WTC11 (cell line): Measurements from ENCODE around the gene TOX2. TPM values are rescaled to one million over a fixed set of nuclear protein-coding genes. Genes with fewer than 3 reads are reported as not detected.

ENCODE experiments used
- ATAC-seq: fragments of 200-7000 bp; cut with Tn5 transposase; 2 replicates; pipeline ENCODE4 v1.10.0; 2021; ENCODE audit warnings: mild to moderate bottlenecking, moderate library complexity
- CTCF ChIA-PET: fragments of 300-600 bp; sonication (Branson Sonifier 250); formaldehyde crosslinking; loops from one replicate; lab custom pipeline; 2021; ENCODE audit warnings: antibody characterized with exemption; lab: Charles Lee
- POLR2A ChIA-PET: fragments of 350-600 bp; sonication (Branson Sonifier 250); formaldehyde crosslinking; loops from one replicate; lab custom pipeline; 2021; ENCODE audit warnings: antibody characterized with exemption; lab: Charles Lee
- DNase-seq: peaks from one replicate; pipeline ENCODE4 v3.0.0; 2021; ENCODE audit warnings: low spot score
- H3K27ac Mint-ChIP-seq: 2 replicates; pipeline ENCODE4 v1.8.0; 2021; ENCODE audit warnings: mixed read lengths
- H3K27me3 Mint-ChIP-seq: 2 replicates; pipeline ENCODE4 v1.8.0; 2021; ENCODE audit warnings: low read depth, mild to moderate bottlenecking, moderate library complexity, mixed read lengths
- H3K36me3 Mint-ChIP-seq: 2 replicates; pipeline ENCODE4 v1.8.0; 2021; ENCODE audit warnings: mixed read lengths
- H3K4me1 Mint-ChIP-seq: 2 replicates; pipeline ENCODE4 v1.8.0; 2022; ENCODE audit warnings: mixed read lengths
- H3K4me3 Mint-ChIP-seq: 2 replicates; pipeline ENCODE4 v1.8.0; 2021; ENCODE audit warnings: mild to moderate bottlenecking, moderate library complexity, mixed read lengths
- H3K9me3 Mint-ChIP-seq: 2 replicates; pipeline ENCODE4 v1.8.0; 2021; ENCODE audit warnings: mixed read lengths
- ATF1 ChIP-seq: sonication (generic); formaldehyde crosslinking; IDR thresholded peaks from 2 replicates; pipeline ENCODE4 v1.8.1; 2023; ENCODE audit warnings: mild to moderate bottlenecking, moderate library complexity, missing genetic modification reagents
- CREM ChIP-seq: sonication (generic); formaldehyde crosslinking; IDR thresholded peaks from 2 replicates; pipeline ENCODE4 v1.8.1; 2022; ENCODE audit warnings: mild to moderate bottlenecking, missing genetic modification reagents, moderate library complexity
- E2F4 ChIP-seq: sonication (generic); formaldehyde crosslinking; IDR thresholded peaks from 2 replicates; pipeline ENCODE4 v1.8.1; 2022; ENCODE audit warnings: low read depth, mild to moderate bottlenecking, moderate library complexity, missing genetic modification reagents, borderline replicate concordance
- FOXJ3 ChIP-seq: sonication (generic); formaldehyde crosslinking; IDR thresholded peaks from 2 replicates; pipeline ENCODE4 v1.9.0; 2021; ENCODE audit warnings: missing genetic modification reagents, mild to moderate bottlenecking, borderline replicate concordance
- FOXP1 ChIP-seq: sonication (generic); formaldehyde crosslinking; IDR thresholded peaks from 2 replicates; pipeline ENCODE4 v1.8.0; 2022; ENCODE audit warnings: missing genetic modification reagents, mild to moderate bottlenecking, moderate library complexity, borderline replicate concordance
- GTF2I ChIP-seq: fragments of 250-450 bp; sonication (Bioruptor Pico); conservative IDR thresholded peaks from 2 replicates; pipeline ENCODE4 v1.4.0; 2021; ENCODE audit warnings: mild to moderate bottlenecking
- HMGA2 ChIP-seq: fragments of 250-450 bp; sonication (Bioruptor Pico); IDR thresholded peaks from 2 replicates; pipeline ENCODE4 v1.4.0; 2021; ENCODE audit warnings: mild to moderate bottlenecking, moderate library complexity
- IRF2 ChIP-seq: sonication (generic); formaldehyde crosslinking; IDR thresholded peaks from 2 replicates; pipeline ENCODE4 v1.8.0; 2022; ENCODE audit warnings: low read depth, missing genetic modification reagents, borderline replicate concordance
- JAZF1 ChIP-seq: fragments of 250-450 bp; sonication (Bioruptor Pico); IDR thresholded peaks from 2 replicates; pipeline ENCODE4 v1.9.0; 2021; ENCODE audit warnings: moderate library complexity, mild to moderate bottlenecking, inconsistent platforms
- PRRX2 ChIP-seq: fragments of 250-450 bp; sonication (Bioruptor Pico); IDR thresholded peaks from 2 replicates; pipeline ENCODE4 v1.8.0; 2021; ENCODE audit warnings: mild to moderate bottlenecking
- SMAD4 ChIP-seq: sonication (generic); formaldehyde crosslinking; IDR thresholded peaks from 2 replicates; pipeline ENCODE4 v1.8.0; 2022; ENCODE audit warnings: mild to moderate bottlenecking, missing genetic modification reagents
- SOX15 ChIP-seq: fragments of 250-450 bp; sonication (Bioruptor Pico); IDR thresholded peaks from 2 replicates; pipeline ENCODE4 v1.9.0; 2021; ENCODE audit warnings: mild to moderate bottlenecking
- STAT6 ChIP-seq: sonication (generic); formaldehyde crosslinking; conservative IDR thresholded peaks from 2 replicates; pipeline ENCODE4 v1.8.1; 2023; ENCODE audit warnings: mild to moderate bottlenecking, low read depth, missing genetic modification reagents, moderate library complexity
- TCF7 ChIP-seq: sonication (generic); formaldehyde crosslinking; IDR thresholded peaks from 2 replicates; pipeline ENCODE4 v1.8.0; 2022; ENCODE audit warnings: mild to moderate bottlenecking, low read depth, missing genetic modification reagents, moderate library complexity
- TEAD1 ChIP-seq: sonication (generic); formaldehyde crosslinking; IDR thresholded peaks from 2 replicates; pipeline ENCODE4 v1.8.0; 2022; ENCODE audit warnings: mild to moderate bottlenecking, missing genetic modification reagents
- ZNF396 ChIP-seq: fragments of 250-450 bp; sonication (Bioruptor Pico); IDR thresholded peaks from 2 replicates; pipeline ENCODE4 v1.8.0; 2021; ENCODE audit warnings: mild to moderate bottlenecking, moderate library complexity, borderline replicate concordance
- ZNF671 ChIP-seq: fragments of 250-450 bp; sonication (Bioruptor Pico); IDR thresholded peaks from 2 replicates; pipeline ENCODE4 v1.8.0; 2021; ENCODE audit warnings: mild to moderate bottlenecking
- total RNA-seq: library from RNA; stranded (reverse); gene quantifications from 3 replicates; pipeline ENCODE4 v1.2.3, GENCODE V29; 2021
- TF ChIP-seq, protein P1 (sequence below): sonication (generic); formaldehyde crosslinking; IDR thresholded peaks from 2 replicates; pipeline ENCODE4 v1.8.1; 2022; ENCODE audit warnings: low read depth, missing genetic modification reagents, borderline replicate concordance
- TF ChIP-seq, protein P2 (sequence below): sonication (generic); formaldehyde crosslinking; IDR thresholded peaks from 2 replicates; pipeline ENCODE4 v1.8.1; 2022; ENCODE audit warnings: mild to moderate bottlenecking, moderate library complexity, missing genetic modification reagents
- TF ChIP-seq, protein P3 (sequence below): fragments of 200-600 bp; IDR thresholded peaks from 2 replicates; pipeline ENCODE4 v1.8.0; 2022; ENCODE audit warnings: antibody characterized with exemption
- TF ChIP-seq, protein P4 (sequence below): sonication (generic); formaldehyde crosslinking; IDR thresholded peaks from 2 replicates; pipeline ENCODE4 v1.8.0; 2022; ENCODE audit warnings: missing genetic modification reagents

The TOX2 gene
- total RNA-seq, 1 experiment from 2014 or later: 3.4 TPM

- Mint-ChIP-seq H3K36me3 (peaks cover 21% of the 10 kb centered on the region), H3K27ac (no peak overlapping the region), H3K27me3 (peaks cover 4% of the 10 kb centered on the region; the same call in 1 of the 2 replicates), H3K4me3 (no peak overlapping the region), H3K4me1 (0 out of 2 replicates have a peak, but pooled peaks cover 2% of the 10 kb centered on the region), H3K9me3 (peaks cover 30% of the 10 kb centered on the region)
- ATAC-seq: no peak
- TF ChIP-seq SMAD4 (CRISPR knock-in tag) (no peak), CREM (CRISPR knock-in tag) (no peak), HMGA2 (CRISPR knock-in tag) (no peak), ATF1 (CRISPR knock-in tag) (no peak), JAZF1 (no peak), TCF7 (CRISPR knock-in tag) (no peak), IRF2 (no peak), PRRX2 (CRISPR knock-in tag) (no peak)
- TF ChIP-seq, protein P1, sequence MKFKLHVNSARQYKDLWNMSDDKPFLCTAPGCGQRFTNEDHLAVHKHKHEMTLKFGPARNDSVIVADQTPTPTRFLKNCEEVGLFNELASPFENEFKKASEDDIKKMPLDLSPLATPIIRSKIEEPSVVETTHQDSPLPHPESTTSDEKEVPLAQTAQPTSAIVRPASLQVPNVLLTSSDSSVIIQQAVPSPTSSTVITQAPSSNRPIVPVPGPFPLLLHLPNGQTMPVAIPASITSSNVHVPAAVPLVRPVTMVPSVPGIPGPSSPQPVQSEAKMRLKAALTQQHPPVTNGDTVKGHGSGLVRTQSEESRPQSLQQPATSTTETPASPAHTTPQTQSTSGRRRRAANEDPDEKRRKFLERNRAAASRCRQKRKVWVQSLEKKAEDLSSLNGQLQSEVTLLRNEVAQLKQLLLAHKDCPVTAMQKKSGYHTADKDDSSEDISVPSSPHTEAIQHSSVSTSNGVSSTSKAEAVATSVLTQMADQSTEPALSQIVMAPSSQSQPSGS (CRISPR knock-in tag): no peak
- TF ChIP-seq, protein P2, sequence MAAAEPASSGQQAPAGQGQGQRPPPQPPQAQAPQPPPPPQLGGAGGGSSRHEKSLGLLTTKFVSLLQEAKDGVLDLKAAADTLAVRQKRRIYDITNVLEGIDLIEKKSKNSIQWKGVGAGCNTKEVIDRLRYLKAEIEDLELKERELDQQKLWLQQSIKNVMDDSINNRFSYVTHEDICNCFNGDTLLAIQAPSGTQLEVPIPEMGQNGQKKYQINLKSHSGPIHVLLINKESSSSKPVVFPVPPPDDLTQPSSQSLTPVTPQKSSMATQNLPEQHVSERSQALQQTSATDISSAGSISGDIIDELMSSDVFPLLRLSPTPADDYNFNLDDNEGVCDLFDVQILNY (CRISPR knock-in tag): no peak
- CTCF ChIA-PET: interaction anchor here (0.7 to 4.0 kb wide), 6 partner anchors 8 to 198 kb away, joined by 3 to 40 read pairs (median 3); partner anchors contain the start of gene JPH2
- POLR2A ChIA-PET: interaction anchor here (0.5 to 0.6 kb wide), 2 partner anchors 158 to 212 kb away, joined by 4 to 14 read pairs; no protein-coding TSS in a partner anchor
- DNase-seq: no peak
These were observed 197.2 kb downstream of the TOX2 start for GRCh38 chr20:44111712-44112335.

DNA sequence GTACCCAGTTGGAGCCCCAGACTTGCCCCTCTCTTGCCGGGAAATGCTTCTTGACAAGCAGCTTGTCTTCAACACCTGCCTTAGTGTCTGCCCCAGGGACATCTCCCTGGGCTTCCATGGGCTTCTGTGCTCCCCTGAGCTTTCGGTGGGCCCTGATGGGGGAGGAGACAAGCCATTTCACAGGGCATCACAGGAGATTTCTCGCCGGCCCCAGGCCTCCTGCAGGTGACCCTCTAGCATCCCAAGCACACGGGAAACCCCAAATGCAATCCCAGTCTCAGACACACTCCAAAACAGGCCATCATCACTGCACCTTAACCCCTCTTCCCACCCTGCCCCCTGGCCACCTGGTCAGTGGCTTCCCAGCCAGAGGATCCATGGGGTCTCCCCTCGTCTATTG is 197.8 kb downstream of the TOX2 start:
- DNase-seq (no peak), ATAC-seq (no peak)
- CTCF ChIA-PET: interaction anchor here (0.7 to 4.0 kb wide), 5 partner anchors 25 to 198 kb away, joined by 3 to 40 read pairs (median 3); partner anchors contain the start of gene JPH2
- 0 out of 2 replicates have a peak, but pooled peaks cover 5% of the 10 kb centered on the region for H3K4me1 Mint-ChIP-seq
- no peak overlapping the region for H3K27ac Mint-ChIP-seq
- H3K36me3 Mint-ChIP-seq: peaks cover 18% of the 10 kb centered on the region
- H3K27me3 Mint-ChIP-seq: peaks cover 1% of the 10 kb centered on the region; the same call in 1 of the 2 replicates
- peaks cover 23% of the 10 kb centered on the region for H3K9me3 Mint-ChIP-seq
- POLR2A ChIA-PET: interaction anchor here (0.5 kb wide), 1 partner anchor 213 kb away, joined by 4 read pairs; no protein-coding TSS in a partner anchor
- TF ChIP-seq, protein P3, sequence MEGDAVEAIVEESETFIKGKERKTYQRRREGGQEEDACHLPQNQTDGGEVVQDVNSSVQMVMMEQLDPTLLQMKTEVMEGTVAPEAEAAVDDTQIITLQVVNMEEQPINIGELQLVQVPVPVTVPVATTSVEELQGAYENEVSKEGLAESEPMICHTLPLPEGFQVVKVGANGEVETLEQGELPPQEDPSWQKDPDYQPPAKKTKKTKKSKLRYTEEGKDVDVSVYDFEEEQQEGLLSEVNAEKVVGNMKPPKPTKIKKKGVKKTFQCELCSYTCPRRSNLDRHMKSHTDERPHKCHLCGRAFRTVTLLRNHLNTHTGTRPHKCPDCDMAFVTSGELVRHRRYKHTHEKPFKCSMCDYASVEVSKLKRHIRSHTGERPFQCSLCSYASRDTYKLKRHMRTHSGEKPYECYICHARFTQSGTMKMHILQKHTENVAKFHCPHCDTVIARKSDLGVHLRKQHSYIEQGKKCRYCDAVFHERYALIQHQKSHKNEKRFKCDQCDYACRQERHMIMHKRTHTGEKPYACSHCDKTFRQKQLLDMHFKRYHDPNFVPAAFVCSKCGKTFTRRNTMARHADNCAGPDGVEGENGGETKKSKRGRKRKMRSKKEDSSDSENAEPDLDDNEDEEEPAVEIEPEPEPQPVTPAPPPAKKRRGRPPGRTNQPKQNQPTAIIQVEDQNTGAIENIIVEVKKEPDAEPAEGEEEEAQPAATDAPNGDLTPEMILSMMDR: no peak
- TF ChIP-seq GTF2I (no peak), ZNF396 (no peak), SOX15 (CRISPR knock-in tag) (no peak), TEAD1 (CRISPR knock-in tag) (no peak), TCF7 (CRISPR knock-in tag) (no peak), FOXP1 (CRISPR knock-in tag) (no peak), FOXJ3 (CRISPR knock-in tag) (no peak), STAT6 (CRISPR knock-in tag) (no peak), ZNF671 (CRISPR knock-in tag) (no peak), E2F4 (no peak)
- TF ChIP-seq, protein P4, sequence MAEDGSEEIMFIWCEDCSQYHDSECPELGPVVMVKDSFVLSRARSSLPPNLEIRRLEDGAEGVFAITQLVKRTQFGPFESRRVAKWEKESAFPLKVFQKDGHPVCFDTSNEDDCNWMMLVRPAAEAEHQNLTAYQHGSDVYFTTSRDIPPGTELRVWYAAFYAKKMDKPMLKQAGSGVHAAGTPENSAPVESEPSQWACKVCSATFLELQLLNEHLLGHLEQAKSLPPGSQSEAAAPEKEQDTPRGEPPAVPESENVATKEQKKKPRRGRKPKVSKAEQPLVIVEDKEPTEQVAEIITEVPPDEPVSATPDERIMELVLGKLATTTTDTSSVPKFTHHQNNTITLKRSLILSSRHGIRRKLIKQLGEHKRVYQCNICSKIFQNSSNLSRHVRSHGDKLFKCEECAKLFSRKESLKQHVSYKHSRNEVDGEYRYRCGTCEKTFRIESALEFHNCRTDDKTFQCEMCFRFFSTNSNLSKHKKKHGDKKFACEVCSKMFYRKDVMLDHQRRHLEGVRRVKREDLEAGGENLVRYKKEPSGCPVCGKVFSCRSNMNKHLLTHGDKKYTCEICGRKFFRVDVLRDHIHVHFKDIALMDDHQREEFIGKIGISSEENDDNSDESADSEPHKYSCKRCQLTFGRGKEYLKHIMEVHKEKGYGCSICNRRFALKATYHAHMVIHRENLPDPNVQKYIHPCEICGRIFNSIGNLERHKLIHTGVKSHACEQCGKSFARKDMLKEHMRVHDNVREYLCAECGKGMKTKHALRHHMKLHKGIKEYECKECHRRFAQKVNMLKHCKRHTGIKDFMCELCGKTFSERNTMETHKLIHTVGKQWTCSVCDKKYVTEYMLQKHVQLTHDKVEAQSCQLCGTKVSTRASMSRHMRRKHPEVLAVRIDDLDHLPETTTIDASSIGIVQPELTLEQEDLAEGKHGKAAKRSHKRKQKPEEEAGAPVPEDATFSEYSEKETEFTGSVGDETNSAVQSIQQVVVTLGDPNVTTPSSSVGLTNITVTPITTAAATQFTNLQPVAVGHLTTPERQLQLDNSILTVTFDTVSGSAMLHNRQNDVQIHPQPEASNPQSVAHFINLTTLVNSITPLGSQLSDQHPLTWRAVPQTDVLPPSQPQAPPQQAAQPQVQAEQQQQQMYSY (CRISPR knock-in tag): no peak
- TF ChIP-seq, protein P2 (CRISPR knock-in tag): no peak
- H3K4me3 Mint-ChIP-seq: no peak overlapping the region
